OCI-LY1 (cell line): Measurements from ENCODE around the gene CHD9NB.

ENCODE experiments used
- EZH2 ChIP-seq: fragments of 200-600 bp; sonication (generic), shearing (Covaris generic); IDR thresholded peaks from 2 replicates; pipeline ENCODE4 v1.8.0; 2017; ENCODE audit warnings: borderline replicate concordance, mixed run types, mild to moderate bottlenecking, antibody characterized with exemption, low read length, moderate library complexity, mixed read lengths
- TF ChIP-seq, protein P1 (sequence below): fragments of 200-600 bp; sonication (generic), shearing (Covaris generic); IDR thresholded peaks from 2 replicates; pipeline ENCODE4 v1.5.1; 2017; ENCODE audit warnings: mild to moderate bottlenecking, antibody characterized with exemption, low read length, moderate library complexity, mixed read lengths

DNA sequence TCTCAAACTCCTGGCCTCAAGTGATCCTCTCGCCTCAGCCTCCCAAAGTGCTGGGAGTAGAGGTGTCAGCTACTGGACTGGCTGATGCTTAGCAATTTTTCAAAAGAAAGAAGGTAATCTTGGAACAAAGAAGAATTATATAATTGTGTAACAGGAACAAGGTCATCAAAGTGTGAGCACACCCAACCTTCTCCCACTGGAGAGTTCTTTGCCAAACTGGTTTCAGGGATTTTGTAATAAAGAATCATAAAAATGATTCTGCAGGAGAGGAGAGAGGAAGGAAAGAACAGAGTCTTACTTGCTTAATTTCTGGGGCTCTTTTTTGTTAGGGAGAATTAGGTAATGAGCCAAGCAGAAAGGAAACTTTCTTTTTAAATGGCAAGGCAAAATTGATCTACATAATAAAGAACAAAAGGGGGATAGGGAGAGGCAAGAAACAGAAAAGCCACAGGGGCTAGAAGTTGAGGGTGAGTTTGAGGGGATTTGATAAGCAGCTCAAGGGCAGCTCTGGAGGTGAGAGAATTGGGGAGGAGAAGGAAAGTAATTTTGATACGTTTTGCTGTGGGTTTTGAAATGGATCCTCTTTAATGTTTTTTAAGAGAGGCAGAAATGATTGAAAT is 21.3 kb downstream of the CHD9NB start:
- no peak for TF ChIP-seq EZH2
- TF ChIP-seq, protein P1, sequence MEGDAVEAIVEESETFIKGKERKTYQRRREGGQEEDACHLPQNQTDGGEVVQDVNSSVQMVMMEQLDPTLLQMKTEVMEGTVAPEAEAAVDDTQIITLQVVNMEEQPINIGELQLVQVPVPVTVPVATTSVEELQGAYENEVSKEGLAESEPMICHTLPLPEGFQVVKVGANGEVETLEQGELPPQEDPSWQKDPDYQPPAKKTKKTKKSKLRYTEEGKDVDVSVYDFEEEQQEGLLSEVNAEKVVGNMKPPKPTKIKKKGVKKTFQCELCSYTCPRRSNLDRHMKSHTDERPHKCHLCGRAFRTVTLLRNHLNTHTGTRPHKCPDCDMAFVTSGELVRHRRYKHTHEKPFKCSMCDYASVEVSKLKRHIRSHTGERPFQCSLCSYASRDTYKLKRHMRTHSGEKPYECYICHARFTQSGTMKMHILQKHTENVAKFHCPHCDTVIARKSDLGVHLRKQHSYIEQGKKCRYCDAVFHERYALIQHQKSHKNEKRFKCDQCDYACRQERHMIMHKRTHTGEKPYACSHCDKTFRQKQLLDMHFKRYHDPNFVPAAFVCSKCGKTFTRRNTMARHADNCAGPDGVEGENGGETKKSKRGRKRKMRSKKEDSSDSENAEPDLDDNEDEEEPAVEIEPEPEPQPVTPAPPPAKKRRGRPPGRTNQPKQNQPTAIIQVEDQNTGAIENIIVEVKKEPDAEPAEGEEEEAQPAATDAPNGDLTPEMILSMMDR: no peak
